HG03280 (cell line): ENCODE results near the gene TIGD1.

Experiments
- ATAC-seq: cut with Tn5 transposase; IDR thresholded peaks from one replicate; pipeline ENCODE4 v1.9.1; 2021; ENCODE audit warnings: mild to moderate bottlenecking, moderate library complexity; ENCODE audit not compliant: unreplicated experiment

The TIGD1 gene

GRCh38 chr2:232550354-232551249, at the start of gene TIGD1, which contains the start of gene EIF4E2:
Gene TIGD1, minus strand, starts transcription at chr2:232550557. Its CDS starts 675 bp downstream, at chr2:232549882.
Gene EIF4E2, plus strand, starts transcription at chr2:232550689. Its CDS starts 36 bp downstream, at chr2:232550725.
- ATAC-seq: peak; percentile 92

GRCh38 chr2:232598293-232598692, 47.9 kb upstream of the TIGD1 start:
- no peak for ATAC-seq

DNA sequence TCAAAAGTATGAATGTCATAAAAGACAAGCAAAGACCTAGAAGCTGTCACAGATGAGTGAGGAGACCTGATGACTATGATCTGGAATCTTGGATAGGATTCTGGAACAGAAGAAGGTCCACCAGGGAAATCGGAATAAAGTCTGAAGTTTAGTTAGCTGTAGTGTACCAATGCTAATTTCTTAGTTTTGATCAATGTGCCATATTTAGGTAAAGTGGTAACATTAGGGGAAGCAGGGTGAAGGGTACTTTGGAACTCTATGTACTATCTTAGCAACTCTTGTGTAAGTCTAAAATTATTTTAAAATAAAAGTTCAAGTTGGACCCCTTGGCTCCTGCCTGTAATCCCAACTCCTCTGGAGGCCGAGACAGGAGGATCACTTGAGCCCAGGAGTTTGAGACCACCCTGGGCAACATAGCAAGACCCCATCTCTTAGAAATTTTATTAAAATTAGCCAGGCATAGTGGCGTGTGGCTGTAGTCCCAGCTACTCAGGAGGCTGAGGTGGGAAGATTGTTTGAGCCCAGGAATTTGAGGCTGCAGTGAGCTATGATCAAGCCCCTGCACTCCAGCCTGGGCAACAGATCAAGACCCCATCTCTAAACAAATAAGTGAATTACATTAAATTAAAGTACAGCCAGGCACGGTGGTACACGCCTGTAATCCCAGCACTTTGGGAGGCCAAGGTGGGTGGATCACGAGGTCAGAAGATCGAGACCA, 47.2 kb upstream of the TIGD1 start:
- no peak for ATAC-seq

DNA sequence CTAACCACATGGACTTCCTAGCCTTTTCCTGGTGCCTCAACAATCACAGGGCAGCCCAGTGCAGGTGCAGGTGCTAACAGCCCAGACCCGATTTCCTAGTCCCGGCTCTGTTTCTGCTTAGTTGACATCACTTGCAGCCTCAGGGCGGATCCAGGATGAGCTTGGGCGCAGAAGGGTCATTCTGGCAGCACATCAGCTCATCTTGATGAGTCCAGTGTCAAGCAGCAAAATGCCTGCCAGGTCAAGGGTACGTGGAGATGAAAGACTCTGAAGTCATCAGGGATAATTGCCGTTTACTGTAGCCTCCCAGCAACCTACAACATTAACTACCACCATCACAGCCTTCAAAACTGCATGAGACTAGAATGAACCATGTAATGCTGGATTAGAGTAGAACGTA, 43.6 kb upstream of the TIGD1 start:
- ATAC-seq: no peak

GRCh38 chr2:232592772-232593395, 42.5 kb upstream of the TIGD1 start:
- no peak for ATAC-seq

GRCh38 chr2:232588680-232589585, 38.6 kb upstream of the TIGD1 start:
- ATAC-seq: no peak

DNA sequence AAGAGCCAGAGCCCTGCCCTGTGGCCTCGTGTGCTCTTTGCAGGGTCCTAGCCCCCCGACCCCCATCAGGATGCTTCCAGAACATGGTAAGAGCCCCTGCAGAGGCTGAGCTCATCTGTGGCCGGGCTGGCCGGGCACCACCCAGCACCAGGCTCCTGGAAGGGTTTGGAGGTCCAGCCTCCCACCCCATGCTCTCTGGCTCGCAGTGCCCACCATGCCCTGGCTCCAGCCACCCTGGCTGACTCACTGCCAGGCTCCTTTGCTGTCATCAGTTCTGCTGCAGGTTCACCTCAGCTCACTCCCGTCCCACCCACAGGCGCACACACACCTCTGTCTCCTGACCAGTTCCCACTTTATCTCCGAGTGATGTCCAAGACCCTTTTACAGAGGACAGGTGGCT, 37.7 kb upstream of the TIGD1 start:
- no peak for ATAC-seq

DNA sequence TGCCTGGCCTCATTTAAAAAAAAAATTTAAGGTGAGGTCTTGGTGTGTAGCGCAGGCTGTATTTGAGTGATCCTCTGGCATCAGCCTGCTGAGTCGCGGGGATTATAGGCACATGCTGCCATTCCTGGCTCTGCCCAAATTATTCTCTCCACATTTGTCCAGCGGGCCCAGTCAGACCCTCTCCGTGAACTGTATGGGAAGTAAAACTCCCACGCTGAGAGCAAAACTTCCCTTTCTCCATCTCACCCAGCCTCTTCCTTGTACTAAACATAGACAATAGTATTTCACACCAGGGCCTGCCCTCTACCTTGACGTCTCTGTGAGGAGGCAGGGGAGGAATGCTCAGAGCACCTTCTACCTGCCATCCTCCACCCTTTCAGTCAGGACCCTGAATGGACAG, 37.2 kb upstream of the TIGD1 start:
- ATAC-seq: no peak

GRCh38 chr2:232586943-232587505, 36.7 kb upstream of the TIGD1 start:
- ATAC-seq: no peak

GRCh38 chr2:232584238-232584637, 33.9 kb upstream of the TIGD1 start:
- ATAC-seq: no peak

DNA sequence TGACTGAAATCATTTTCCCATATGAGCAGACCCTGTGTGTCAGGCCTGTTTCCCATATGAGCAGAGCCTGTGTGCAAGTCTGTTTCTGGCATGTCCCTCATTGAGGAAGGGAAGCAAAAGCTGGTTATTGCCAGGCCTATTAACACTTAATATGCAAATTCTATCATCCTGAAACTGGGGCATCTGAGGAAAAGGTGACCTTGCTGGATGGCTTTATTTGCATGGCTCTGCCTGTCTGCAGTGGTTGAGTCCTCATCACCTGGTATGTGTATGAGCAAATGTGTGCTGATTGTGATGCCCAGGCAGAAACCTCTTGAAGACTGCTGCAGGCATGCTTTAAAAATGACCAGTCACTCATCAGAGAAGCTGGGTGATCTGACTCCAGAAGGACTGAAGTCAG, 31.4 kb upstream of the TIGD1 start:
- ATAC-seq: no peak

GRCh38 chr2:232580648-232580981, 30.3 kb upstream of the TIGD1 start:
- ATAC-seq: no peak

GRCh38 chr2:232578626-232579025, 28.3 kb upstream of the TIGD1 start:
- ATAC-seq: no peak

- ATAC-seq: no peak
These were observed 27.5 kb upstream of the TIGD1 start for GRCh38 chr2:232577841-232578240.

DNA sequence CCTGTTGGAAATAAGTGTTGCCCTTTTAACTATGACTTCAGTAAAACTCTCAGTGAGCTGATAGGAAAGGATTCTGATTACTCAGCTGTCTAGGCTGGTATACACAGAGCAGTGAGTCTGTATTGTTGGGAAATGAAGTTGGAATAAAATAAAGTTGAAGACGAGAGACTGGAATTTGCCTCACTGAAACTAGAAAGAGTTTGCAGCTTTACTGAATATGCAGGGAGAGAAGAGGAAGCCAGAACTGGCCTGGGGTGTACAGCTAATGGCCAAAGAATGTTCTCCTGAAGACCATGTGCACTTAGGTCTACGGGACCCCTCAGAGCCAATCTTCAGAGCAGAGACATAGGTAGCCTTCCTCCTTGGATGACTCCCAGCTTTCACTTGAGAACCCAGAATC, 26.6 kb upstream of the TIGD1 start:
- ATAC-seq: no peak

GRCh38 chr2:232575404-232575746, 25.0 kb upstream of the TIGD1 start:
- no peak for ATAC-seq

GRCh38 chr2:232574674-232575403, 24.5 kb upstream of the TIGD1 start:
- ATAC-seq: no peak

DNA sequence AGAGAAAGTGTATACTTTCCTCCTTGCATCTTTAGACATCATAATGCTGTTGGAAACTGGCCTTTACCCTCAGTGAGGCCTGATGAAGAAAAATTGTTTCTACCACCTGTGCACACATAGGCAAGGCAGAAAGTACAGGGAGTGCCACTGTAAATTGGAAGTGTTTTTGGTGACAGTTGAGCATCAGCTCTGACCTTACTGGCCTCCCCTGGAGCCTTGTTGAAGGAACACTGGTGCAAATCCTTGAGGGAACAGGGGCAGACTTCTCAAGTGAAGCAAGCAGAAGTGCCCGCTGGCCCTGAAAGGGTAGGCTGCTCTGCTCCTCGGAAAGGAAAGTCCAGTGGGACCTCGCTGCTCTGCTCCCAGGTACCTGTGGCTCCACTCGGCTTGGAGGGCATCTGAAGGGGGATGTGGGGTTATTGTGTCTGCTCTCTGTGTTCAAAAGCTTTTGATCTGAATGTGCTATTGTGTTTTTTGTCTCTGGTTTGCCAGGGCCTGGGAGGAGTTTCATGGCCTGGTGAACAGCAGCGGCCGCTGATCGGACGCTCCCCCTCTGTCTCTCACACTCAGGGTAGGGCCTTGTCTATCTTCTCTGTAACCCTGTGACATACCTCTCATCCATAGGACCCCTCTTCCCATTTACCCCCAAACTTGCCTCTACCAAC, 23.5 kb upstream of the TIGD1 start:
- no peak for ATAC-seq

DNA sequence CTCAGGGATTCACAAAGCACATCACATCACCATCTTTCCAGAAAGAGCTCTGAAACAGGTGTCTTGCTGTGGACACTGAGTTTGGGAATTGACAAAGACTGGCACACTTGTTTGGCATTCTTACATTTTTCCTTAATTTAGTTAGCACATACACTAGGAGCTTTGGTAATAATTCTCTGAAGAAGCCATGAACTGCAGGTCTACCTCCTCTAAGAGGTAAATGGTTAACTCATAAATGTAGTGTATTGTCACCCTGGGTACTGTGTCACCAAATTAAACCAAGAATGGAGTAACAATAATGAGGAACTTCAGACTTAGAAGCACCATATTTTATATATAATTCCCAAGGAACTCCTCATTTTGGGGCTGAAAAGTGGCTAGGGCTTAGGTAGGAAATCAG, 22.7 kb upstream of the TIGD1 start:
- no peak for ATAC-seq
